Calu3 (cell line): Measurements from ENCODE around the gene RAB6D. TPM values are rescaled to one million over a fixed set of nuclear protein-coding genes. Genes with fewer than 3 reads are reported as not detected.
"Not testable (repeated sequence)": the region's sequence is repeated elsewhere in the genome, so short reads cannot be mapped to it uniquely, and the experiment has no call there.

Experiments
- BruUV-seq: library from RNA; stranded (reverse); fragments of 400-500 nt; replicated peaks from 2 replicates; lab custom pipeline; 2021; lab: Mats Ljungman, UMichigan
- CTCF ChIA-PET: fragments of 300-600 bp; sonication (Branson Sonifier 250); formaldehyde crosslinking; loops from one replicate; lab custom pipeline; 2022; ENCODE audit warnings: antibody characterized with exemption; lab: Charles Lee
- DNase-seq: peaks from one replicate; pipeline ENCODE4 v3.0.0; 2022
- H3K27ac Mint-ChIP-seq: one replicate; pipeline ENCODE4 v1.8.0; 2022; ENCODE audit warnings: mixed read lengths; ENCODE audit not compliant: unreplicated experiment
- H3K27me3 Mint-ChIP-seq: one replicate; pipeline ENCODE4 v1.8.0; 2022; ENCODE audit warnings: mixed read lengths; ENCODE audit not compliant: unreplicated experiment
- H3K36me3 Mint-ChIP-seq: one replicate; pipeline ENCODE4 v1.8.0; 2022; ENCODE audit warnings: mild to moderate bottlenecking, moderate library complexity, mixed read lengths; ENCODE audit not compliant: insufficient read depth, unreplicated experiment
- H3K4me1 Mint-ChIP-seq: one replicate; pipeline ENCODE4 v1.8.0; 2022; ENCODE audit warnings: mild to moderate bottlenecking, low read depth, mixed read lengths; ENCODE audit not compliant: unreplicated experiment
- H3K4me3 Mint-ChIP-seq: one replicate; pipeline ENCODE4 v1.8.0; 2022; ENCODE audit warnings: mild to moderate bottlenecking, low read depth, moderate library complexity, mixed read lengths; ENCODE audit not compliant: unreplicated experiment
- H3K9me3 Mint-ChIP-seq: one replicate; pipeline ENCODE4 v1.8.0; 2022; ENCODE audit warnings: low read depth, mixed read lengths; ENCODE audit not compliant: unreplicated experiment
- intact Hi-C: fragments of 100-400 bp; cut with micrococcal nuclease; formaldehyde crosslinking; loops from one replicate; pipeline ENCODE4 v1.10.0; 2022; ENCODE audit not compliant: unreplicated experiment
- total RNA-seq: library from RNA; stranded (reverse); gene quantifications from 2 replicates; pipeline ENCODE4 v1.2.3, GENCODE V29; 2022
- TF ChIP-seq, protein P1 (sequence below): fragments of 200-600 bp; IDR thresholded peaks from one replicate; pipeline ENCODE4 v1.8.0; 2022; ENCODE audit warnings: antibody characterized with exemption; ENCODE audit not compliant: unreplicated experiment

Gene RAB6D
- total RNA-seq, 1 experiment from 2014 or later = 0.17 TPM

DNA sequence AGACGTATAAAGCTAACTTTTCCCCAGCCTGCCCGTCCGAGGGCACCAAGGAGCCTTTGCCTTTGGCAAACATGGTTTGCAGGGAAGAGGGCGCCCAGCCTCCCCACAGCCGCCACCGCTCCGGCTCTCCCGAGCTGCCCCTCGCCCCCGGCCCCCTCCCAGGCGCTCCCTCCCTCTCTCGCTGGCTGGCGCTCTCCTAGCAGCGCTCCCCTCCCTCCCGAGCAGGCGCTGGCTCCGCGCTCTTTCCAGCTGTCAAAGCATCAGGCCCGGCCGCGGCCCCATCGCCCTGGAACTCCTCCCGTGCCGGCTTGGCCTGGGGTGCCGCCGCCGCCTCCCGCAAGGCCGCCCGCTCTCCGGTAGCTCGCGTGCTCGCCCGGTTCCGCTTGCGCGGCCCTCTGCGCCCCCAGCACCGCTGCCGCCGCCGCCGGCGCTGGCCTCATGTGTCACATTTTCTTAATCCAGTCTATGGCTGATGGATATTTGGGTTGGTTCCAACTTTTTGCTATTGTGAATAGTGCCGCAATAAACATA is 10.7 kb downstream of the RAB6D start:
- H3K9me3 Mint-ChIP-seq, BruUV-seq, DNase-seq, H3K27ac Mint-ChIP-seq, H3K4me3 Mint-ChIP-seq, CTCF ChIA-PET, H3K4me1 Mint-ChIP-seq, H3K36me3 Mint-ChIP-seq, intact Hi-C loops: not testable (repeated sequence)
- H3K27me3 Mint-ChIP-seq = peaks cover 39% of the 10 kb centered on the region

DNA sequence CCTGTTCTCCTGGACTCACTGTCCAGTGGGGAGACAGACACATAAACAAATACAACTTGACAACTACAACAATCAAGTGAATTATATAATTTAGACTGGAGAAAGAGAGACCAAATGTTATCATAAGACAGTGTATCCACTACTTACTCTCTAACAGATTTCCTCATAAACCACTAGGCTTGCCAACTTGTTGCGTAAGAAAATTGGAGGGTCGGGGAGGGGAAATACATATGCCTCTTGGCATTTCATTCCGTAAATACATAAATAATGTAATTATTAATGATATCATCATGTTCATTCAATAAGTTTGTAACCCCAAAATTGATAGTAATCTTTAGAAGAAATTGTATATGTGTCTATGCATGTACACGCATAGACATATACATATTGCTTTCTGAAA is 14.9 kb downstream of the RAB6D start:
- Mint-ChIP-seq H3K36me3 (no peaks in the 10 kb centered on the region), H3K4me1 (no peaks in the 10 kb centered on the region), H3K4me3 (no peak overlapping the region), H3K9me3 (peaks cover 2% of the 10 kb centered on the region), H3K27me3 (peaks cover 49% of the 10 kb centered on the region), H3K27ac (no peak overlapping the region)
- TF ChIP-seq, protein P1, sequence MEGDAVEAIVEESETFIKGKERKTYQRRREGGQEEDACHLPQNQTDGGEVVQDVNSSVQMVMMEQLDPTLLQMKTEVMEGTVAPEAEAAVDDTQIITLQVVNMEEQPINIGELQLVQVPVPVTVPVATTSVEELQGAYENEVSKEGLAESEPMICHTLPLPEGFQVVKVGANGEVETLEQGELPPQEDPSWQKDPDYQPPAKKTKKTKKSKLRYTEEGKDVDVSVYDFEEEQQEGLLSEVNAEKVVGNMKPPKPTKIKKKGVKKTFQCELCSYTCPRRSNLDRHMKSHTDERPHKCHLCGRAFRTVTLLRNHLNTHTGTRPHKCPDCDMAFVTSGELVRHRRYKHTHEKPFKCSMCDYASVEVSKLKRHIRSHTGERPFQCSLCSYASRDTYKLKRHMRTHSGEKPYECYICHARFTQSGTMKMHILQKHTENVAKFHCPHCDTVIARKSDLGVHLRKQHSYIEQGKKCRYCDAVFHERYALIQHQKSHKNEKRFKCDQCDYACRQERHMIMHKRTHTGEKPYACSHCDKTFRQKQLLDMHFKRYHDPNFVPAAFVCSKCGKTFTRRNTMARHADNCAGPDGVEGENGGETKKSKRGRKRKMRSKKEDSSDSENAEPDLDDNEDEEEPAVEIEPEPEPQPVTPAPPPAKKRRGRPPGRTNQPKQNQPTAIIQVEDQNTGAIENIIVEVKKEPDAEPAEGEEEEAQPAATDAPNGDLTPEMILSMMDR = no peak
- no peak for DNase-seq
- BruUV-seq = no TSS peak
- intact Hi-C loops = no loop called here
- CTCF ChIA-PET = no interaction called here

DNA sequence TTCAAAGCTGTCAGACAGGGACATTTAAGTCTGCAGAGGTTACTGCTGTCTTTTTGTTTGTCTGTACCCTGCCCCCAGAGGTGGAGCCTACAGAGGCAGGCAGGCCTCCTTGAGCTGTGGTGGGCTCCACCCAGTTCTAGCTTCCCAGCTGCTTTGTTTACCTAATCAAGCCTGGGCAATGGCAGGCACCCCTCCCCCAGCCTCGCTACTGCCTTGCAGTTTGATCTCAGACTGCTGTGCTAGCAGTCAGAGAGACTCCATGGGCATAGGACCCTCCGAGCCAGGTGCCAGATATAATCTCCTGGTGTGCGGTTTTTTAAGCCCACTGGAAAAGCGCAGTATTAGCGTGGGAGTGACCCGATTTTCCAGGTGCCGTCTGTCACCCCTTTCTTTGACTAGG is 16.9 kb downstream of the RAB6D start:
- CTCF ChIA-PET, intact Hi-C loops, BruUV-seq, H3K4me1 Mint-ChIP-seq, DNase-seq, H3K36me3 Mint-ChIP-seq, H3K4me3 Mint-ChIP-seq, H3K9me3 Mint-ChIP-seq, H3K27ac Mint-ChIP-seq: not testable (repeated sequence)
- peaks cover 53% of the 10 kb centered on the region for H3K27me3 Mint-ChIP-seq

DNA sequence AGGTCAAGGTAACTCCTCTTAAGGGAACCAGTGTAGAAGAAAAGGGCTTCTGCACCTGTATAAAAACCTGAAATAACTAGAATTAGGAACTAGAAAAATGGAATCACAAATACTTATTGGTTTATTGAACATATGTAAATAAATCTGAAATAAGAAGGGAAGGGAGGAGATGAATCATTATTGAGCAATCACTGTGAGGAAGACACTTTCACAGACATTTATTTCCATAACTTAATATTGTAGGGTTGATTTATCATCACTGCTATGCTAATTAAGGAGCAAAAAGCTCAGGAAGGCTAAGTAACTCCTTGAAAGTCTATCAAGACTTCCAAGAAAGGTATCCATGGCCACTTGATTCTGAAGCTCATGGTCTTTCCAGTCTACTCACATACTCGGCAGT is 24.7 kb downstream of the RAB6D start:
- H3K9me3 Mint-ChIP-seq, DNase-seq, H3K36me3 Mint-ChIP-seq, CTCF ChIA-PET, intact Hi-C loops, H3K4me3 Mint-ChIP-seq, H3K4me1 Mint-ChIP-seq, H3K27ac Mint-ChIP-seq, BruUV-seq: not testable (repeated sequence)
- H3K27me3 Mint-ChIP-seq = peaks cover 31% of the 10 kb centered on the region

DNA sequence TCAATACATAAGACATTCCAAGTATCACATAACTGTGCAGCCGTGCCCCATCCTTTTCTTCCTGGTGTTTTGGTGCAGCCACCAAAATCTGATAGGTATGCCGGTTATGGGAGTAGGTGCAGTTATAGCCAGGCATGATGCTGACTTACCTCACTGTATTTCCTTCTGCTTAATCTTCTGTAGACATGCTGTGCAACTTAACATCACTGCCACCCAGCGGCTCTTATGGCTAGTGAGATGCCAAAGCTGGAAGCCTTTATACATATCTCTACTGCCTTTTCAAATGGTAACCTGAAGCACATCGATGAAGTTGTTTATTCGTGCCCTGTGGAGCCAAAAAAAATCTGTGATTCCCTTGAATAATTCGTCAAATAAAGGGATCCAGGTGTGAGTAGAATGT is 28.6 kb downstream of the RAB6D start:
- H3K9me3 Mint-ChIP-seq, H3K4me3 Mint-ChIP-seq, BruUV-seq, H3K27ac Mint-ChIP-seq, CTCF ChIA-PET, H3K36me3 Mint-ChIP-seq, H3K4me1 Mint-ChIP-seq: not testable (repeated sequence)
- intact Hi-C loops = loop anchor here (1.0 kb wide), 1 partner anchor 182 kb away; no protein-coding TSS in a partner anchor
- H3K27me3 Mint-ChIP-seq = peaks cover 37% of the 10 kb centered on the region
- peak; percentile 43 for DNase-seq

DNA sequence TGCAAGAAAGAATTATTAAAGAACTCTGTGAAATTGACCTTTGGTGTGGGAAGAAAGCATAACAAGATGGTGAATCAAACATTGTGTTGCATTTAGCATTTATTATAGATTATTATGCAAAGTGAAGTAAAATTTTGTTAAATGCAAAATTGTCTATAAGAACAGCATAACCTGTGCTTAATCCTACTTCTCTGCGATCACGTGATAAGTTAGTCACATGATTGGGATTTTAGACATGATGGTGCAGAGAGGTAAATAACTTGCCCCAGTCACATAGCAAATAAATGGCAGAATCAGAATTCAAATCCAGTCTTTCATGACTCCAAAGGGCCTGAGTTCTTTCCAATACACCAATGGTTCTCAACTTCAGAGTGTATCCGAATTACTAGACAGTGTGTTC is 31.3 kb downstream of the RAB6D start:
- H3K9me3 Mint-ChIP-seq, H3K36me3 Mint-ChIP-seq, H3K4me3 Mint-ChIP-seq, CTCF ChIA-PET, H3K4me1 Mint-ChIP-seq, H3K27ac Mint-ChIP-seq, intact Hi-C loops, BruUV-seq, DNase-seq: not testable (repeated sequence)
- H3K27me3 Mint-ChIP-seq = peaks cover 35% of the 10 kb centered on the region

DNA sequence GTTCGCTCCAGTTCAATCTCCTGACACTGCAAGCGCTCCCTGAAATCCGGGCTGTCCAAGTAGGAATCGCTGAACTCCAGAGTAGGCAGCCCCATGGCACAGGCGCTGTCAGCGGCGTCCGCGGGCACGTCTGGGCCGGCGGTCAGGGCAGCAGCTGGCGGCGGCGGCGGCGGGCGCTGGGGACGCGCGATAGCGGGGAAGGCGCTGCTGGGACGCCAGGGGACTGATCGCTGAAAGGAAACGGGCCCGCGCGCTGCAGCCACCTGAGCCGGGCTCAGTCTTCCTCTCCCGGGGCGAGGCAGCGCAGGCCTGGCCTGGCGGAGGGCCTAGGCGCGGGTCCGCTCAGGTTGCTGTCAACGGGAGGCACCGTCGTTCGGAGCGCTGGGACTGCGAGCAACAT is 33.0 kb downstream of the RAB6D start:
- H3K4me3 Mint-ChIP-seq, BruUV-seq, H3K4me1 Mint-ChIP-seq, H3K9me3 Mint-ChIP-seq, intact Hi-C loops, DNase-seq, H3K36me3 Mint-ChIP-seq, CTCF ChIA-PET, H3K27ac Mint-ChIP-seq: not testable (repeated sequence)
- peaks cover 26% of the 10 kb centered on the region for H3K27me3 Mint-ChIP-seq
